Stimulated activated CD8-positive, alpha-beta memory T cell treated with anti-CD3 and anti-CD28 coated beads, Interleukin-15, amount 100 ng/mL, for 48 hours (primary cell): ENCODE measurements around the gene TMEM179.

Experiments used
- DNase-seq, 2 donors: peaks; one replicate each; pipeline ENCODE4 v3.0.0-alpha.2; 2020; ENCODE audit warnings: low read depth in 2 of 2

The TMEM179 gene

GRCh38 chr14:104555430-104556255 lies 48.9 kb downstream of the TMEM179 start:
- DNase-seq, result no peak

- DNase-seq, result no peak
Measured at GRCh38 chr14:104554608-104555429, 49.8 kb downstream of the TMEM179 start.

GRCh38 chr14:104554088-104554607 lies 50.4 kb downstream of the TMEM179 start:
- DNase-seq, result no peak

DNA sequence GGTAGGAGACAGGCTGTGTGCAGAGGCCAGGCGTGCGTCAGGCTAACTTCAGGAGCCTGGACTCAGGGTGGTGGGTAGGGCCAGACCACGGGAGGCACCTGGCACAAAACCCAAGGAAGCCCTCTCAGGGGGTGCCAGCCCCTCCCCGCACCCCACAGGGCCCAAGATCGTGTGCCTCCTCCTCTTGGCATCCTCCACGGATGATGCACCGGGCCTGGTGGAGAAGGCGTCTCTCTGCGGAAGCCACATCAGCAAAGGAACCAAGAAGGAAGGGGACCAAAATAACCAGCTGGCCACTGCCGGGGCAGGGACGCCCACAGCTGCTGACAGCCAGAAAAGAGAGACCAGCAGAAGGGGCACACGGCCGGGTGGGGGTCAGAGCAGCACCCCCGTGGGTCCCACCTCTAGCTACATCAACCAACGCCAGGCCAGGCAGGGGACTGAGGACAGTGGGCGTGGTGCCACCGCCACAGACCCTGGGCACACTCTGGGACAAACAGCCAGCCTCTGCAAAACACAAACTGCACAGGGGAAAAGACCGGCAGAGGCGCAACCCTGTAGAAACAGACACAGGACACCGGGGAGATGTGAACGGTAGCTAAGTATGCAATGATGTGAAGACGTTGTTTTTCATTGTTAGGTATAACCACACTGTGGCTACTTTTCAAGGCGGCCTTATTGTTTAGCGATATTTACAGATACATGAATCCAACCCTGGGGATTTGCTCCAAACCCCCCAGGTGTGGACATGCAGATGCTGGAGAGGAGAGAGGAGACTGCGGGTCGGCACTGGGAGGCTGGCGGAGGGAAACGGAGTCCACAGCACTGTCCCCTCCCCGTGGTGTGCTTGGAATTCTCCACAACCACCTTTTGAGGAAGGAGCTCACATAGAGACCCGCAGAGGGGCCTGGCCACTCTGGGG lies 51.1 kb downstream of the TMEM179 start:
- DNase-seq, result no peak

DNA sequence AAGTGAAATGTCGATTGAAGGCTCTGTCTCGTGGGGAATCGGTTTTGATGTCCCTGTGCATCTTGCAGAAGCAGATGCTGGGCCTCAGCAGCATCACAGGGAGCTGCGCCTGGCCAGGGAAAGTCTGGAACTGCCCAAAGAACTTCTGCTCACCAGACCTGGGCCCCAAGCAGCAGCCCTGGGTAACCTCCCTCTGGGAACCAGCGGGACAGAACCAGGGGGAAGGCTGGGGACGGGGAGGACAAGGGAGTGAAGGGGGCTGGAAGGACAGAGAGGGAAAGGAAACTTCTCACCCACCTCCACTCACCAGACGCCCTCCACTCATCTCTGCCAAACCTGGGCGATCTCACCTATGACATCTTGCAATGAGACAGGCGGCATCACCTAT lies 51.8 kb downstream of the TMEM179 start:
- no peak for DNase-seq

- DNase-seq, result no peak
Measured at GRCh38 chr14:104551851-104552737, 52.5 kb downstream of the TMEM179 start.

GRCh38 chr14:104550861-104551728 lies 53.5 kb downstream of the TMEM179 start:
- DNase-seq, result no peak

DNA sequence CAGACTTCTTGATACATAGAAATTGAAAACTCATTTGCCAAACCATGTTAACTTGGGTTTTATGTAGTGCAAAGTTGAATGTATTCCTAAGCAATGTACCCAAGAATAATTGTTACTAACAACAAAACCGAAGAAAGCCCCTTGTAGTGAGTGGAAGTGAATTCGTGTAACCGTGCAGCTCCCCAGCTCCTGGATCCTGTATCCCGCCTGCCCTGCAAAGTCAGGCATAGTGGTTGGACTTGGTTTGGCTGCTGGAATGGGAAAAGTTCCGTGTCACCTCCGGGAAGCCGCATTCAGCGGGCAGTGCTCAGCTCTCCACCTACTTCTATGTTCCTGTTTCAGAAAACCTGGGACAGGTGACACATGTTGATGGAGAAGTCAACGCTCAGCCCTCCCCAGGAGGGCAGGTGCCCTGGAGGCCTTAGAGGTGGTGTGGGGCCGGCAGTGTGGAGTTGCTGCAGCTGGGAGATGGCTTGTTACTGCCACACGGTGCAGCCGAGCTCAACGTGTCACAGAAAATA lies 54.2 kb downstream of the TMEM179 start:
- DNase-seq, result no peak

DNA sequence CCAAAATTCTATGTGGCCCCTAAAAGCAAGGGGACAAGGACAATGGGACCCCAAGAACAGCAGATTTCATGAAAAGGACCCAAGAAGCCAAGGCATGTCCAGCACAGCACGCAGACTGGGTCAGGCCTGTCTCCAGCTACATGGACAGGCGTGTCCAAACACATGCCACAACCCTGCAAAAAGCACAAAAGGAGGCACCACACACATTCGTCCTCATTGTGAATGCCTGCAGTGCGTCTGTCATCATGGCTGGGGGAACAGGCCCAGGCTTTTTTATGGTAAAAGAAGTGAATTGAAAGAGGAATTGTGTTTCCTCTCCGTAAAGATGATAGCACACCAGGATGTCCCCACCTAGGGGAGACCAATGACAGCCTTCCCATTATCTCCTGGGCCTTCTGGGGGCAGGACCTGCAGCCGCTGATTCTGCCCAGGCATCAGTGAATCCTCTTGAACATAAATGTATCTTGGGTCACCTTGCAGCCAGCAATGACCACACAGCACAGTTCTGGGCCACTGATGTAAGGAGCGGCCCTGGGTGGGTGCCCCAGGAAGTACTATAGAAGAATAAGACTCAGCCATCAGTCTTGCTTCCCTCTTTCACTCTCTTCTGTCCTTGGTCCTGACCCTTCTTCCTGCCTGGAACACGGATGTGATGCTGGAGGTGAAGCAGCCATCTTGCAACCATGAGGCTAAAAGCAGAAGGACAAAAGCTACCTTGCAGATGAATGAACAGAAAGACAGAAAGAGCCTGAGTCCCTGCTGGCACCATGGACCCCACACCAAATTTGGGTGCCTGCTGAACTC lies 54.8 kb downstream of the TMEM179 start:
- DNase-seq, result no peak

DNA sequence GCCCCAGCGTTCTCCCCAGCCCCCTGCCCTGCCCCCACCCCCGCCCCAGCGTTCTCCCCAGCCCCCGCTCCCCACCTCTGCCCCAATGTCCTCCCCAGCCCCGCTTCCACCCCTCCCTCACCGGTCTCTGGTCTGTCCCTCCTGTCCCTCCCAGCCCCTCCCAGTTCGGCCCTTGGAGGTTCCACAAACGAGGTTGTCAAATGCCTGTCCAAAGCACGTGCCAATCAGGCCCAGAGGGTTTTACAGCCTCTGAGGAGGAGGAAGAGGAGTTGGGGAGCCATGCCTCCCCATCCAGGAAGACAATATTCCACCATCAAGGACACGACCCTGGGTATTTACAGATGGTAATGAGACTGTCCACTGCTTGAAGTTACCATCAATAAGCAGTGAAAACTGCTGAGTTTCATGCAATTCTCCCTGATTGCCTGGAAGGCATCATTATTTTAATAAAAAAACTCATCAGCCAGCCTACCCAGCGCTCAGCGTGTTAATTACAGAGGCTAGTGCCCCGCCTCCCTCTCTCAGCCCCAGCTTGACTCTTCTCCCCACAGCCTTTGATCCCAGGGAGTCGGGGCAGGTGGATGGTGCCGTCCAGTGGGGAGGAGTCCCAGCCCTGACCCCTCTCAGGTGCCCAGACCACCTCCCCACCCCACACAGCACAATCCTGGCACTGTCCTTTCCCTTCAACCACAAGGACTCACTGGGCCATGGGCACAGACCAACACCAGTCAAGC lies 55.6 kb downstream of the TMEM179 start:
- no peak for DNase-seq

GRCh38 chr14:104547998-104548700 lies 56.4 kb downstream of the TMEM179 start:
- DNase-seq, result no peak

DNA sequence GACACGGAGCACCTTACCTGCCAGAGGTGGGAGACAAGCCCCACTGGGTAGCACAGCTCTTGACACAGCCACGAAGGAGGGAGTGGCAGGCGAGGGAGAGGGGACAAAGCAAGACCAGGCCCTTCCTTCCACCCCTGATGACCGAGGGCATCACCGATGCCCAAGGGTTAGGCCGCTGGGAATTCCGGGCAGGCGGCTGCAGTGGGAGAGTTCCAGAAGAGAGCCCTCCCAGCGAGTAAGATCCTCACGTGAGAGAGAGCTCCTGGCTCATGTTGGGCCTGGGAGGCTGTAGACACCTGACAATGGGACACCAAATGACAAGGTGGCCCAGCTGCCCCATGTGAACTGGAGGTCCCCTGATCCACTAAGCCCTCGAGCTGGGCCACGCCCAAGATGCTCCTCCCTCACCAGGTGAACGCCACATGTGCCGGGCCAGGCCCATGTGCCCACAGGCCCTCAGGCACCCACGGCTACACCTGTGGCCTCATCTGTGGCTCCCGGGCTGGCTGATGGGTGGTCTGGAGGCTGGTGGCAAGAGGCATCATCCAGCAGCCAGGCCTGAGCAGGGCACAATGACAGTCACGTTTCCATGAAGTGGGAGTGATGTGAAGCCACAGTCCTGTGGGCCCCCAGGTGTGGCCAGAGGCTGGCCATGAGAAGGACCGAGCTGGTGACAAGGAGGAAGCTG lies 57.1 kb downstream of the TMEM179 start:
- DNase-seq, result no peak

- DNase-seq, result no peak
Measured at GRCh38 chr14:104546591-104547309, 57.8 kb downstream of the TMEM179 start.

- no peak for DNase-seq
Measured at GRCh38 chr14:104545942-104546501, 58.5 kb downstream of the TMEM179 start.

DNA sequence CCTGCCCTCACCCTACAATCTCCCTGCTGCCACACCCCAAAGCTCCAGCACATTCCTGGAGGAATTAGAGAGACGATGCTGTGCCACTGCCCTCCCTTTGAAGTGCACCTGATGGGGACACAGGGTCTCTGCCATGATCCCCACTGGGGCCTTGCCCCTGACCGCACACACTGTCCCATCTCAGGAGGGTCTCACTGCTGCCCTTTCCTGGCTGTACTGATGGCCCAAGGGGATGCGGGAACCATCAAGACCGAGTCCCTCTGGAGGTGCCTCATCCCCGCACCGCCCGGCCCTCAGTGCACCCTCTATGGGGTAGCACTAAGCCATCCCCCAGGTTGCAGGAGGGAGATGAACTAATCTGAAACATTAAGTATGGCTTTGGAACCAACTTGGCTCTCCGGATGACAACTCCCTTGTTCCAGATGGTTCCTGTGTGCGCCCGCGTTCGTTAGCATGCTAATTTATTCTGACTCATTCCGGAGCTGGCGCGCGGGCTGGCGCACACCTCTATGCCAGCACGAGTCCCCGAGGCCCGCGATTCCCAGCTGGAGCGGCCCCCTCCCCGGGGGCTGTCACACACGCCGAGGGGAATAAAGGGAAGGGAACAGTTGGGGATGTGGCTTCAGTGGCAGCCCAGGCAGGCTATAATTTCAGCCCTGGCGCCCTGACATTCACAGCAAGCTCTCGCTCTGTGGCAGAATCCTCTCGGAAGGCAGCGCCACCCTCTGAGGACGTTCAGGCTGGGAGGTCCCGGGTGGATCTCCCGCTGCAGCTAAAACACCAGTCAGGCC lies 59.2 kb downstream of the TMEM179 start:
- no peak for DNase-seq
